HG03521 (cell line): Measurements from ENCODE around the gene TRAPPC2L.
"Not testable (repeated sequence)": the region's sequence is repeated elsewhere in the genome, so short reads cannot be mapped to it uniquely, and the experiment has no call there.

Source experiments
- ATAC-seq: cut with Tn5 transposase; IDR thresholded peaks from one replicate; pipeline ENCODE4 v1.9.1; 2021; ENCODE audit warnings: mild to moderate bottlenecking, moderate library complexity; ENCODE audit not compliant: unreplicated experiment

TRAPPC2L gene

GRCh38 chr16:88818575-88818874, 38.4 kb upstream of the TRAPPC2L start:
- ATAC-seq = no peak

GRCh38 chr16:88819126-88819525, 37.8 kb upstream of the TRAPPC2L start:
- ATAC-seq = no peak

GRCh38 chr16:88820385-88821025, 36.4 kb upstream of the TRAPPC2L start:
- ATAC-seq = no peak

GRCh38 chr16:88821168-88821850, 35.6 kb upstream of the TRAPPC2L start:
- no peak for ATAC-seq

GRCh38 chr16:88822281-88823040, 34.5 kb upstream of the TRAPPC2L start:
- no peak for ATAC-seq

- not testable (repeated sequence) for ATAC-seq
Measured at GRCh38 chr16:88823646-88824045, 33.3 kb upstream of the TRAPPC2L start.

- ATAC-seq = no peak
Measured at GRCh38 chr16:88824256-88825077, 32.5 kb upstream of the TRAPPC2L start.

- no peak for ATAC-seq
Measured at GRCh38 chr16:88825146-88825545, 31.8 kb upstream of the TRAPPC2L start.

- no peak for ATAC-seq
Measured at GRCh38 chr16:88826070-88826840, 30.7 kb upstream of the TRAPPC2L start.

- no peak for ATAC-seq
Measured at GRCh38 chr16:88827727-88828126, 29.2 kb upstream of the TRAPPC2L start.

GRCh38 chr16:88828711-88829110, 28.2 kb upstream of the TRAPPC2L start:
- no peak for ATAC-seq

GRCh38 chr16:88830258-88830657, 26.7 kb upstream of the TRAPPC2L start:
- ATAC-seq = no peak

- no peak for ATAC-seq
Measured at GRCh38 chr16:88830783-88831182, 26.1 kb upstream of the TRAPPC2L start.

- no peak for ATAC-seq
Measured at GRCh38 chr16:88831838-88832237, 25.1 kb upstream of the TRAPPC2L start.

GRCh38 chr16:88833086-88833485, 23.8 kb upstream of the TRAPPC2L start:
- ATAC-seq = no peak

GRCh38 chr16:88834670-88835069, 22.3 kb upstream of the TRAPPC2L start:
- no peak for ATAC-seq

- ATAC-seq = no peak
Measured at GRCh38 chr16:88835383-88835782, 21.5 kb upstream of the TRAPPC2L start.

- no peak for ATAC-seq
Measured at GRCh38 chr16:88835818-88836217, 21.1 kb upstream of the TRAPPC2L start.

GRCh38 chr16:88836791-88837190, 20.1 kb upstream of the TRAPPC2L start:
- ATAC-seq = no peak

- ATAC-seq = no peak
Measured at GRCh38 chr16:88837806-88838205, 19.1 kb upstream of the TRAPPC2L start.

GRCh38 chr16:88838566-88838965, 18.4 kb upstream of the TRAPPC2L start:
- ATAC-seq = no peak
